ENCODE measurements around the gene NUDT15.
"Not testable (repeated sequence)": the region's sequence is repeated elsewhere in the genome, so short reads cannot be mapped to it uniquely, and the experiment has no call there.

The NUDT15 gene

GRCh38 chr13:48037346-48038173 lies at the start of gene NUDT15:
TSS of gene NUDT15 (plus strand) at chr13:48037726. CDS start at chr13:48037747, 21 bp downstream.
- in situ Hi-C loops (cut with HindIII; ENCODE audit: low sequenced_read_pairs): no loop called here

GRCh38 chr13:47990427-47990826 lies 47.1 kb upstream of the NUDT15 start:
- in situ Hi-C loops (cut with HindIII; ENCODE audit: low sequenced_read_pairs): no loop called here

DNA sequence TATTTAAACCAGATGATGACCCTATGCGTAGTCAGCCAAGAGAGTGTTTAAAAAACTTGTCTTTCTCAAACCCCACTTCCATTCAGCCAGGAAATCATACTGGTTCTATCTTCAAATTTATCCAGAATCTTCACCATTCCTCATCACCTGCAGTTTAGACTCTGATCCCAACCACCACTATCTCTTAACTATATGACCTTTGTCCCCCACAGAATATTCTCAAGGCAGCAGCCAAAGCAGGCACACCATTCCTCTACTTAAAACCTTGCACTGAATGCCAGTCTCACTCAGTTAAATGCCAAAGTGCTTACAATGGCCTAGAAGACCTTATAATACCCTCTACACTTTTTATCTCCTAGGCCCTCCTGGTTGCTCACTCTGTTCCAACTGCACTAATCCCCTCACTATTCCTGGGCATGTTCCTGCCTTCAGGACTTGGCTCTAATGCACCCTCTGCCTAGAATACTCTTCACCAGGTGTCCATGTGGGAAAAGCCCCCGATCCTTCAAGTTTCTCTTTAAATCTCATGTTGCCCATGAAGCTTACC lies 46.5 kb upstream of the NUDT15 start:
- in situ Hi-C loops (cut with HindIII; ENCODE audit: low sequenced_read_pairs): no loop called here

DNA sequence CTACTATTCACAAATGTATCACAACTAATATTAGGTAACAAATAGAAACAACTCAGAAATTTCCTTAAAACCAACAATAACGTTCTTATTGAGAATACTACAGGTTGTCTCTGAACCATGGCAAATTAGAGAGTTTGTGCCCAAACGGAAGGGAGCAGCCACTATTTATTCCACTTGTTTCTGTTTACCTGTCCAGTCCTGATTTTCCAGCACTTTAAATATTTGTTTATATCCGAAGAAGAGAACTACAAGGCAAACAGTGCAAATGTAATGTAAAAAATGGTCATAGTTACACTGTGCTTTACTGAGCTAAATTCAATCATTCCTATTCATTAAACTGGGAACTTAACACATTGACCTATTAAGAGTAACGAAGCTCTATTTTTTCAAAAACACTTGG lies 45.7 kb upstream of the NUDT15 start:
- in situ Hi-C loops (cut with HindIII; ENCODE audit: low sequenced_read_pairs): no loop called here

DNA sequence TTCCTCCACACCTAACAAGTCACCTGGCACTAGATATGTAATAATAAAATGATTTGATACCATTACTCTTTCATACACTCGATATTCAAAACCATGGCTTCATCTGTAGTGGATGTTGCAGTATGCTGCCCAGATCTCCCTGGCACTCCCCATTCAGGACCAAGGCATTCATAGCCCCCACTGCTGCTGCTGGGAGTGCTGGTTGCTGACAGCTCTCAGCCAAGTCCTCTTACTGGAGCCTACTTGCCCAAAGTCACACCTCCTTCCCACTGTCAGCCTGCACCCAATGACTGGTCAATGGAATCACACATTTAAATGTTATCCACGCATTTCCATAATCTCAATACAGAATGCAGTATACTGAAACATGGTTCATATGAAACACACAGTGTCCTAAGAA lies 40.1 kb upstream of the NUDT15 start:
- in situ Hi-C loops (cut with HindIII; ENCODE audit: low sequenced_read_pairs): no loop called here

GRCh38 chr13:47999973-48000372 lies 37.6 kb upstream of the NUDT15 start:
- in situ Hi-C loops (cut with HindIII; ENCODE audit: low sequenced_read_pairs): no loop called here

DNA sequence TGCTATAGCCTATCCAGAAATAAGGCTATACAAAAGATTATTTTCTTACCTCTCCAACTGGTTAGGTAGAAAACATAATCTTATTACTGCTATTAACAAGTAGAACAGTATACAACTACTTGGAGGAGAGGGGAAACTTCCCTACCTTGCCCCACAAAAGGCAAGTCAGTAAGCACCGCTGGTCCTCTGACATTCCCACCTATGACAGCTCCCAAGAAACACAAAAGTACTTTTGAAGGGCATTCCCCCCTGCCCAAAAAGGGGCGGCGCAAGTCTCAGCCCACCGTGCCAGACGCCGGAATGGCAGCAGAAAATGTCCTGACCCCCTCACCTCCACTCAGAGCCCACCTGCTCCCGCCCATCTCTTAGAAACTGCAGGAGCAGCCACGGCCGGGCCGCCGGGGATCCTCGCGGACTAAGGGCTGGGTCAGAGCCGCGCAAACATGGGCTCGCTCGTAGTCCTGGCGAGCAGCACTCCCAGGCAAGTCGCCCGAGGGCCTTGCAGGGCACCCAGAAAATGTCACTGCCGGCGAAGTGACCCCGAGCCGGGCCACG lies 36.9 kb upstream of the NUDT15 start:
- in situ Hi-C loops (cut with HindIII; ENCODE audit: low sequenced_read_pairs): no loop called here

DNA sequence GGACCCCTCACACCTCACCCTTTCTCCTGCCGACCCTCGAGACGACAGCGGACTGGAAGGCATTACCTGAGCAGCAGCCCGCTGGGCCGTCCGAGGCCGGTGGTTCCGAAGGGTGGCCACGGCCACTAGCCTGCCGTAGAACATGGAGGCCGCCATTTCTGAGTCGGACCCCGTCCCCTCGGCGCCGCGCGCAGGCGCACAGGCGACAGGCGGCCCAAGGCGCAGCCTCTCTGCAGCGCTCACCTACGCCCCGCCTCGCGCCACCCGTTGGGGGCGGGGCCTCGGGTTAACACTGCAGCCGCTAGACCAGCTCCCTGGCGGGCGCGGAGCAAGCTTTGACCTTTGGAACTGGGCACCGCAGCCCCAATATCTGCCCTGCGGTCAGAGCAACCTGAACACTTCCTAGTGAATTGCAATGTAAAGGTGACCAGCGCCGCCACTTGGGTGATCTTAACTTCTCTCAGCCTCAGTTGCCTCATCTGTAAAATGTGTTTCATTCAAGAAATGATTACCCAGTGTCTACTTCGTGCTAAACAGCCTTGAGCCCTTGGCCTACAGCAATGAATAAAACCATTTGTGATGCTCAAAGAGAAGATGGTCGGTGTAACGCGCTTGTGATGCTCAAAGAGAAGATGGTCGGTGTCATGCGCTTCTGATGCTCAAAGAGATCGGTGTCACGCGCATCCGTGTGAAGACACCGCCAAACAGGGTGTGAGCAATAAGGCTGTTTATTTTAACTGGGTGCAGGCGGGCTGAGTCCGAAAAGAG lies 36.2 kb upstream of the NUDT15 start, which contains the start of gene SUCLA2:
Gene SUCLA2, minus strand, starts transcription at position 160 of the 768 bp plus-strand sequence. Its CDS starts 4 bp downstream, at position 156.
- in situ Hi-C loops (cut with HindIII; ENCODE audit: low sequenced_read_pairs): no loop called here

GRCh38 chr13:48001999-48002398 lies 35.5 kb upstream of the NUDT15 start:
- in situ Hi-C loops (cut with HindIII; ENCODE audit: low sequenced_read_pairs): not testable (repeated sequence)

GRCh38 chr13:48004201-48004600 lies 33.3 kb upstream of the NUDT15 start:
- in situ Hi-C loops (cut with HindIII; ENCODE audit: low sequenced_read_pairs): no loop called here

DNA sequence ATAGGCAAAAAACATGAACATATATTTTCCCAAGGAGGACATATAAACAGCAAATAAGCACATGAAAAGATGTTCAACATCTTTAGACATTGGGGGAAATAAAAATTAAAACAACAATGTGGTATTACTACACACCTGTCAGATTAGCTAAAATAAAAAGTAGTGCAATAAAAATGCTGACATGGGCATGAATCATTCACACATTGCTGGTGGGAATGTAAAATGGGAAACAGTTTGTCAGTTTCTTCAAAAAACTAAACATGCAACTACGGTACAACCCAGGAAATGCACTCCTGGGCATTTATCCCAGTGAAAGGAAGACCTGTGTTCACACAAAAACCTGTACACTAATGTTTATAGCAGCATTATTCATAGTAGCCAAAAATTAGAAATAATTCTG lies 31.1 kb upstream of the NUDT15 start:
- in situ Hi-C loops (cut with HindIII; ENCODE audit: low sequenced_read_pairs): no loop called here

- in situ Hi-C loops (cut with HindIII; ENCODE audit: low sequenced_read_pairs): no loop called here
Observed at GRCh38 chr13:48009284-48009683, 28.2 kb upstream of the NUDT15 start.

DNA sequence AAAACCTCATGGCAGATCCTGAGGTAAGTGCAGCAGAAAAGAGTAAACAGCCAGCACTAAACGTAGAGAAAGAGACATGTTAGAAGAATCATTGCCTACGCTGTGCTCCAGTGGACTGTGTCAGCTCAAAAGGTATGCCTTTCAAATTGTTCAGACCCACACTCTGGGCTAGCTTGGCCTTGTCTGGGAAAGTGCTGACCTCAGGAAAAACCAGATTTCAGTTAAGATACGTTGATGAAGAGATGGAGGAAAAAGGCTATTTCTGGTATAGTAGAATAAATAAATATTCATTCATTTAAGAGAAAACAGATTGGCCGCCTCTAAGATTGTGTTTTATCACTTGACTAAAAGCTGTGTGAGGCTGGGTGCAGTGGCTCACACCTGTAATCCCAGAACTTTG lies 26.8 kb upstream of the NUDT15 start:
- in situ Hi-C loops (cut with HindIII; ENCODE audit: low sequenced_read_pairs): no loop called here

- in situ Hi-C loops (cut with HindIII; ENCODE audit: low sequenced_read_pairs): no loop called here
Observed at GRCh38 chr13:48012668-48013067, 24.9 kb upstream of the NUDT15 start.

- in situ Hi-C loops (cut with HindIII; ENCODE audit: low sequenced_read_pairs): no loop called here
Observed at GRCh38 chr13:48014359-48014758, 23.2 kb upstream of the NUDT15 start.

GRCh38 chr13:48018637-48019036 lies 18.9 kb upstream of the NUDT15 start:
- in situ Hi-C loops (cut with HindIII; ENCODE audit: low sequenced_read_pairs): no loop called here

- in situ Hi-C loops (cut with HindIII; ENCODE audit: low sequenced_read_pairs): no loop called here
Observed at GRCh38 chr13:48019796-48020195, 17.7 kb upstream of the NUDT15 start.

DNA sequence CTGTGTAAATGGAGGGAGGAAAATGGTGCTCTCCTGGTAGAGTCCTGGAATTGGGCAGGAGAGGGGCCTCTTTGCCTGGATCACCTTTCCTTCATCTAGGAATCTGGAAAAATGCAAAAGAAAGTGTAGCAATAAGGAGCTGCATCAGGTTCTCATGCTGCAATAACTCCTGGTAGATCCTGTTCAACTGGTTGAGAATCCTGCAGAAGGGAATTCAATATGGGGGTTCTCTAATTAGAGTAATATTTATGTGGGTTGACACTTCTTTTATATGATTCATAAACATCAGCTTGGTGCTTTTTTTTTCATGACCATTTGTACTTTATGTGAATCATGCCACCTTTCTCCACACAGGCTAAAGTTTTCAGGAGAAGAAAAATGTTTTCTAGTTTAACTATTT lies 9.5 kb upstream of the NUDT15 start:
- in situ Hi-C loops (cut with HindIII; ENCODE audit: low sequenced_read_pairs): no loop called here

- in situ Hi-C loops (cut with HindIII; ENCODE audit: low sequenced_read_pairs): no loop called here
Observed at GRCh38 chr13:48029859-48030258, 7.7 kb upstream of the NUDT15 start.

- in situ Hi-C loops (cut with HindIII; ENCODE audit: low sequenced_read_pairs): no loop called here
Observed at GRCh38 chr13:48038761-48039160, 1.2 kb downstream of the NUDT15 start.

DNA sequence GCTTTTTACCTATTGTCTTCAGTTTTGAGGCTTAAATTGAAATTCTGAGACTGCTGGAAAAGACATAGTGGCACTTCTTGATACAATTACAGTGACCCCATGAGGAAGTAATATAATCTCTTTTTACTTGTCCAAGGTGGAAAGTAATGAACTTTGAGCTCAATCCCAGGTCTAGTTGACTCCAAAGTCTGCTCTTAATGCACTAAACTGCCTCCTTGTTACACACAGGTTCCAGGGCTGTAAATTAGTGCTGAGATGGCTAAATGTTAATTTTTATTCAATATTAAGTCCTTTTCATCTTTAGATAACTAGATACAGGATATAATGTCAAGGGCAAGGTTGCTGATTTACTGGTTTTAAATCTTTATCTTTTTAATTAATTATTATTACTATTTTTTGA lies 2.5 kb downstream of the NUDT15 start:
- in situ Hi-C loops (cut with HindIII; ENCODE audit: low sequenced_read_pairs): no loop called here
